Measurements from ENCODE around the gene ARPP21.
"Not testable (repeated sequence)": the region's sequence is repeated elsewhere in the genome, so short reads cannot be mapped to it uniquely, and the experiment has no call there.

The ARPP21 gene

DNA sequence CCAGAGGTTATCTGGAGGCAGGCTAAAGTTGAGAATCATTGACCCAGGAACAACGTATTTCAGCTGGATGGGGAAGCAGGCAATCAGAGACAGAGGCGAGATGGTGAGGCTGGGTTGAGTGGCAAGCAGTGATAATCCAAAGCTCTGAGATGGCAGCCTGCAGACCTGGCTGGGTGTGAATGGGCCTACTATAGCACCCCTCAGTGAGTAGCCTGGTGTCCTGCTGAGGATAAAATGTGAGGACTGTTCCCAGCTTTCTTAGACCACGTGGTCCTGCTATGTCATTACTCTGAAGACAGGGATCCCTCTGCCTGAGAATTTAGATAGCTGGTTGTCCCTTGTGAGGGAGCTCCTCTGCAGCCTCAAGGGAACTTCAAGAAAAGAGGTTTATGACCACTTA lies 141.5 kb downstream of the ARPP21 start:
- no peak for DNase-seq (ENCODE audit: low read depth)

GRCh38 chr3:35781558-35781957 lies 142.2 kb downstream of the ARPP21 start:
- no peak for DNase-seq (ENCODE audit: low read depth)

- no peak for DNase-seq (ENCODE audit: low read depth)
These were observed 143.0 kb downstream of the ARPP21 start for GRCh38 chr3:35782355-35782754.

- DNase-seq (ENCODE audit: low read depth), result no peak
These were observed 144.8 kb downstream of the ARPP21 start for GRCh38 chr3:35784169-35784568.

DNA sequence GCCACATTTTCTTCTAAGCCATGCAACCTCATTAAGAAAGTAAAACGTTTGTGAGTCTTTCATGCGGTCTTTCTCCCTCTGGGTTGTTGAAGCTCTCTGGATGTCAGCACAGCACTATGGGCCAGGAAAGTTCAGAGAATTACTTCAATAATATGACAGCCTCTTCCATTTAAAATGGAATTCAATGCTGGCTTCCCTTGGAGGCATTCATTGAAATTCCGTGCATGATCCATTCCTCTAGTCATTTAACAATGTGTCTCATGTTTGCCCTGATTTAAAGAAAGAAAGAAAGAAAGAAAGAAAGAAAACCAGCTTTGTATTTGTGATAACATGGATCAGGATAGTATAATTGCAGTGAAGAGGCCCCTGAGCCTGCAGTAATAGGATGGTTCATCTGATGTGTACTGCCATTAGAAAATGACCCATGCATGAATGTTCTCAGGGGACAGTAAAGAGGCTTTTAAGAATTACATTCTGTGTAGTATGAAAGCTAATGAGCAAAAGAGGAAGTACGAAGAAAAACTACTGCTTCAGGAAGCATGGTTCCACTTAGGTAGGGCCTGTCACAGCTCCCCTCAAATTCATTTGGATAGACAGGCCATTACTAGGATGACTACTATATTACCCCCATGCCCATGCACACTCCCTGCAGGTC lies 146.0 kb downstream of the ARPP21 start:
- DNase-seq (ENCODE audit: low read depth), result no peak

DNA sequence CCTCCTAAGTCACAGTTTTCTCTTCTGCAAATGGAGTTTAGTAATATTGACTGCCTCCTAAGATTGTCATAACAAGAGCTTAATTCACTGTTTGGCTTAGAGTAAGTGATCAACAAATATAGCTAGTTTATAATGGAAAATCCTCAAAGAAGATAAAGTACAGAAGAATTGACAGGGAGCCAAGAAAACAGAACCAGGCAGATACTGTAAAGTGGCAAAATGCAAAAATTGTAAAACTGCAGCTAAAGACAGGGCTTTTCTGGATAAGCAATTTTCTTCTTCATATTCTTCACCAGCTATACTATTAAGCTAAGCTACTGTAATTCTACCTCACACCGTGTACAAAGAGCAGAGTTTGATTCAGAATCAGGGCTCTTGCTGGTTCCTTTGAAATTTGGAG lies 148.6 kb downstream of the ARPP21 start:
- DNase-seq (ENCODE audit: low read depth), result no peak

DNA sequence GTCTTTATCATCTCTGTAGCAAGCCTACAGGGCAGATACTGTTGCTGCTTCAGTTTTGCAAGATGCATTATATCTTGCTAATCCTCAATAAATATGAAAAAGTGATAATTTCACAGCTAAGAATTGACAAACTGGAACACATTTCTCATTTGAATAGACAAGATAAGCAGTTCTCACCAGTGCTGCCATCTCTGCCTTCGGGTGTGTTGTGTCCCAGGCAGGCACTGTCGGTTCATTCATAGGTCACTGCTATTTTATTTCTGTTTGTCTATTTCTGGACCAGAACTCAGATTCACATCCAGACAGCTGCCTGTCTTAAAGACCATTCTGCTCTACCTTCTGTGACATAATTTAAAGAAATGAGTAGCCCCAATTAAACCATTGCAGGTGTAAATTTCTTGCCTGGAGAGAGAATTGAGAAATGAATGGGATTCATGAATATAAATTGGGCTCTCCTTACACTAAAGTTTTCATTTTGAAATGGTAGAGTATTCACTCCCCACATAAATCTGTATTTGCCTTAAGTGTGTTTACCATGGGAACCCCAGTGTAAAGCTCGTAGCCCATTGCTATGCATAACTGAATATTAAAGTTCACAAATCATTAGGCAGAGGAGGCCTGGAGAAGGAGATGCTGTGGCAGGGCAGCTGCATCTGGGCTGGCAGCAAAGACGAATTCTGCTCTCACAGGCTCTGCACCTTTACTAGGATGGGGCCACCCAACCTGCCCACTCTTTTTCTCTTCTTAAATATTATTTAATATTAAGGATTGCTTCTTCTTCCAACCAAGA lies 149.9 kb downstream of the ARPP21 start:
- DNase-seq (ENCODE audit: low read depth), result no peak

GRCh38 chr3:35790764-35791163 lies 151.4 kb downstream of the ARPP21 start:
- no peak for DNase-seq (ENCODE audit: low read depth)

GRCh38 chr3:35793667-35794066 lies 154.3 kb downstream of the ARPP21 start:
- DNase-seq (ENCODE audit: low read depth), result no peak

DNA sequence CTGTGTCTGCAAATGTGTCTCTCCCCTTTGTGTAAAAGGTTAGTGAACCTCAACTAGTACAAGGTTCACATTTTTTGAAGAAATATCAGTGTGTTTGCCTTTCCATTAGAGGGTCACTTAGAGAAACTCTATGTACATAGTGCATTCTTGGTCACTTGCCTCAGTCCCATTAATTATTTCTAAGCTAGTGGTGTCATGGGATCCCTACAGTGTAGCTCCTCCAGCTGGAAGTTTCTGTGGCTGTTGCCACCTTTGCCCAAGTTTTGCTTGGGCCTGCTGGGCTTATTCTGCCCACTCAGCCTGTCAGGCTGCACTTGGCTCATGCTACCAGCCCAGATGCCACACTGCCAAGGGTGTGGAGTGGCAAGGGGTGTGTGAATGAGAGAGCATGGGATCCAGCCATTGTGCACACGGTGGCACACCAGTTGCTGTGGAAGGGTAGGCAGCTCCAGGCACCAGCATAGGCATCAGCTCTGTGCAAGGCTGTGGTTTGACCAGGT lies 161.7 kb downstream of the ARPP21 start:
- DNase-seq (ENCODE audit: low read depth), result no peak

- DNase-seq (ENCODE audit: low read depth), result no peak
These were observed 175.2 kb downstream of the ARPP21 start for GRCh38 chr3:35814531-35814930.

GRCh38 chr3:35815796-35816195 lies 176.5 kb downstream of the ARPP21 start:
- not testable (repeated sequence) for DNase-seq (ENCODE audit: low read depth)

DNA sequence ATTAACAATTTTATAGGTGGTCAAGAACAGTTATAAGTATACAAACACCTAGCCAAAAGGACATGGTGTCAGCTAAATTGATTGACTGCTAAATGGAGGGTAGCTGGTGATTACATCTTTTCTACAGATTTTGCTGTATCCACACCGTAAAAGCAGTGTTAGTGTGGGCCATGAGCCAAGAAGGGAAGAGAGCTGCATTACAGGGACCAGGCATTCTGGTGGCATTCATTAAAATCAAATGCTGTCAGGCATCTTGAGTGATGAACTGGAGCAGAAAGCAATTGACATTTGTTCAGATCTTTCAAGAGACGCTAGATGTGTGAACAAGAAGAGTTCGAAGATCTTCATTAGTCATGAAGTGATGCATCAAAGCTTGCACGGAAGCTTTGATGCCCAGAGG lies 177.9 kb downstream of the ARPP21 start:
- no peak for DNase-seq (ENCODE audit: low read depth)

- DNase-seq (ENCODE audit: low read depth), result no peak
These were observed 192.8 kb downstream of the ARPP21 start for GRCh38 chr3:35832140-35832571.
